ENCODE measurements around the gene IL1RN. TPM values are rescaled to one million over a fixed set of nuclear protein-coding genes. Genes with fewer than 3 reads are reported as not detected.

IL1RN gene
- total and polyA plus RNA-seq, 2 of the 8 experiments (the other 6 are each of a cell fraction or from before 2014, with no cell fraction given), result not detected

DNA sequence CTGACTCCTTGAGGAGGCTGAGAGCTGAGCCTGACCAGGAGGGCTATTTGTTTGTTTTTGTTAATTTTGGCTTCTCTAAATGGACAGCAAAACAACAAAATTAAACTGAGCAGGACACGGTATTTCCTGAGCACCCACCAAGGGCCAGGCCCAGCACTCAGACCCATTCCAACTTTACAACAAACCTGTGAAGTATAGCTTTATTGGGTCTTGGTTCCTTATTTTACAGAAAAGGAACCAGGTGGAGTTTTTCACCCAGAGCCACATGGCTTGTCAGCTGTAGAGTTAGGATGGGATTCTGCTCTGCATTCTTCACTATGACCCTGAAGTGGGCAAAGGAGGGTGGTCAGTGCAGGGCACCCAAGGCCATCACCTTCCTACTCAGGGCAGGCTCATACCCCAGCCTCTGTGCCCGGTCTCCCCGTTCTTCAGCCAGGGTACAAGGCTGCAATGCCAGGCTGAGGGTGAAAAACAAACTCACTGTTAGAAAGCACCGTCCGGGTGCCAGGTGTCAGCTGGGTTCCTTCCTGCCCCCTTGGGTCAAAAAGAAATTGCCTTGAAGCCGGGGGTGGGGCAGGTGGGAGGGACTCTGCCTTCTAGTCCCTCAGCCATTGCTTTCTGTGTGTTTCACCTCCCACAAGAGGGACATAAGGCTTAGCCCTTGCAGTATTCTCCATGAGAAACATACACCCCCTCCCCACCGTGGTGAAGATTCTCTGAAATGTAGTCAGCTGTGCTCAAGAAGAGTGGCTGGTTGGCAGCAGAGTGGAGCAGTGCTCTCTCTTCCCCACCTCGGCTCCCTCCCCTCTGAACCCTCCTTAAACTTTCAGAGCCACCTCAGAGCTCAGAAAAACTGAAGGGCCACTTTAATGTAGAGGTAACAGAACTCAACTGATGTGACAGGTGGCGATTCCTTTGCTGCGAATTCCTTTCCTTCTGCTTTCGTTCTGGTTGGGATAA lies 48.6 kb downstream of the IL1RN start:
- CTCF ChIA-PET (ENCODE audit: partially characterized antibody), result interaction anchor here (0.7 to 6.2 kb wide), 7 partner anchors 7 to 96 kb away, joined by 3 to 63 read pairs (median 11); no protein-coding TSS in a partner anchor
- no peaks in the 10 kb centered on the region for H4K20me1 ChIP-seq (replicated peaks in 1 of 2; ENCODE audit: control insufficient read depth in 1 of 2, insufficient read depth in 2 of 2, low read length in 2 of 2)
- TF ChIP-seq PHF8 (conservative IDR thresholded peaks at IDR 0.05; ENCODE audit: low read depth, low read length), result no peak
- TF ChIP-seq FOSL1 (IDR thresholded peaks at IDR 0.05; ENCODE audit: insufficient read depth, low read depth, low read length), result no peak
- TF ChIP-seq RAD21 (IDR thresholded peaks at IDR 0.05 in 1 of 2, conservative IDR thresholded peaks at IDR 0.05 in 1 of 2; ENCODE audit: low read depth in 2 of 2, low read length in 2 of 2), result no peak
- TF ChIP-seq, protein P1, sequence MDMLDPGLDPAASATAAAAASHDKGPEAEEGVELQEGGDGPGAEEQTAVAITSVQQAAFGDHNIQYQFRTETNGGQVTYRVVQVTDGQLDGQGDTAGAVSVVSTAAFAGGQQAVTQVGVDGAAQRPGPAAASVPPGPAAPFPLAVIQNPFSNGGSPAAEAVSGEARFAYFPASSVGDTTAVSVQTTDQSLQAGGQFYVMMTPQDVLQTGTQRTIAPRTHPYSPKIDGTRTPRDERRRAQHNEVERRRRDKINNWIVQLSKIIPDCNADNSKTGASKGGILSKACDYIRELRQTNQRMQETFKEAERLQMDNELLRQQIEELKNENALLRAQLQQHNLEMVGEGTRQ (IDR thresholded peaks at IDR 0.05; ENCODE audit: low read length), result no peak
- TF ChIP-seq CEBPB (IDR thresholded peaks at IDR 0.05; ENCODE audit: low read depth, low read length), result no peak
- no peak for TF ChIP-seq SIN3A (conservative IDR thresholded peaks at IDR 0.05 in 1 of 2, IDR thresholded peaks at IDR 0.05 in 1 of 2; ENCODE audit: low read depth in 1 of 2, low read length in 2 of 2)
- no peak for TF ChIP-seq KDM5A (IDR thresholded peaks at IDR 0.05; ENCODE audit: low read length)
- no peak for TF ChIP-seq JUN (IDR thresholded peaks at IDR 0.05; ENCODE audit: low read depth, low read length)
- no peak for TF ChIP-seq TAF1 (IDR thresholded peaks at IDR 0.05; ENCODE audit: low read depth, low read length)
- no peak for TF ChIP-seq SP4 (IDR thresholded peaks at IDR 0.05; ENCODE audit: low read length)

More for the DNA sequence above, 48.6 kb downstream of the IL1RN start:
- H2AK5ac ChIP-seq (ENCODE audit: low read depth, low read length), result no peak overlapping the region
- H4K8ac ChIP-seq (ENCODE audit: extremely low read depth, insufficient read depth, low read length), result no peak overlapping the region
- H2BK120ac ChIP-seq (replicated peaks; ENCODE audit: low read depth, low read length), result no peak overlapping the region
- H4K5ac ChIP-seq (ENCODE audit: insufficient read length, low read depth, low read length), result no peak overlapping the region
- H3K4me2 ChIP-seq (ENCODE audit: insufficient read depth in 1 of 2, low read depth in 2 of 2, low read length in 2 of 2), result no peak overlapping the region
- POLR2A ChIA-PET (ENCODE audit: partially characterized antibody), result interaction anchor here (1.2 kb wide), 1 partner anchor 17 kb away, joined by 4 read pairs; no protein-coding TSS in a partner anchor
- no peak overlapping the region for H3K18ac ChIP-seq (ENCODE audit: extremely low read depth, low read length)
- no peak overlapping the region for H3K4me3 ChIP-seq (ENCODE audit: extremely low read depth in 1 of 4, insufficient read depth in 2 of 4, low read depth in 3 of 4, low read length in 4 of 4)
- no peak overlapping the region for H3K56ac ChIP-seq (replicated peaks; ENCODE audit: insufficient read length, low read depth, low read length)
- H3K9me3 ChIP-seq (ENCODE audit: insufficient read depth in 2 of 2, low read depth in 1 of 2, low read length in 1 of 2), result no peaks in the 10 kb centered on the region
- no peak overlapping the region for H2BK5ac ChIP-seq (ENCODE audit: low read depth, low read length)
- H3K27ac ChIP-seq (ENCODE audit: low read depth, low read length), result no peak overlapping the region
- no peak overlapping the region for H2BK15ac ChIP-seq (ENCODE audit: low read length)
- no peak for FAIRE-seq
- no peaks in the 10 kb centered on the region for H3K79me1 ChIP-seq (ENCODE audit: low read depth, low read length)
- H4K91ac ChIP-seq (replicated peaks; ENCODE audit: insufficient read length, low read length), result no peak overlapping the region
- 83% methylated on average over 10 of the region's 11 CpGs; no CpG with 5 or more reads in 1 of the 2 experiments for WGBS, 2 experiments (ENCODE audit: extremely low coverage in 1 of 2, insufficient coverage in 1 of 2, insufficient read length in 1 of 2, insufficient replicate concordance in 2 of 2, low coverage in 1 of 2, low lambda C conversion rate in 2 of 2, missing lambda C conversion rate in 1 of 2)
- H2BK20ac ChIP-seq (ENCODE audit: low read length), result no peak overlapping the region
- peaks cover 0 to 8% (median 2%) of the 10 kb centered on the region in 4 experiments; a peak in 4 of 7 replicates for H3K4me1 ChIP-seq (replicated peaks in 1 of 4; ENCODE audit: control insufficient read depth in 3 of 4, insufficient read depth in 4 of 4, low read length in 3 of 4)
- no peaks in the 10 kb centered on the region for H3K23me2 ChIP-seq (ENCODE audit: low read depth, low read length)
- no peaks in the 10 kb centered on the region for H3K79me2 ChIP-seq (ENCODE audit: control insufficient read depth in 1 of 2, insufficient read depth in 2 of 2, low read length in 2 of 2)
- H3K14ac ChIP-seq (ENCODE audit: insufficient read length), result no peak overlapping the region
- no peaks in the 10 kb centered on the region for H3K36me3 ChIP-seq (ENCODE audit: control insufficient read depth in 2 of 4, insufficient read depth in 4 of 4, low read length in 3 of 4)
- no peaks in the 10 kb centered on the region for H3K27me3 ChIP-seq (replicated peaks in 1 of 4; ENCODE audit: control insufficient read depth in 3 of 4, extremely low read depth in 1 of 4, insufficient read depth in 3 of 4, low read length in 3 of 4)
- no peak overlapping the region for H2AFZ ChIP-seq (ENCODE audit: low read length)
- H3K9ac ChIP-seq (replicated peaks in 1 of 4; ENCODE audit: extremely low read depth in 1 of 4, low read depth in 3 of 4, low read length in 3 of 4), result no peak overlapping the region
- DNase-seq (ENCODE audit: low read depth in 1 of 2, low spot score in 2 of 2), result no peak
- H3K4ac ChIP-seq (replicated peaks; ENCODE audit: insufficient read length, low read depth, low read length), result no peak overlapping the region
- no peak overlapping the region for H3K23ac ChIP-seq (ENCODE audit: insufficient read length)
- H2BK12ac ChIP-seq (ENCODE audit: low read depth, low read length), result no peak overlapping the region

Measured in H1 (cell line).